HG03039 (cell line): Measurements from ENCODE around the gene KCNIP1.

ENCODE experiments used
- ATAC-seq: cut with Tn5 transposase; IDR thresholded peaks from one replicate; pipeline ENCODE4 v1.9.1; 2021; ENCODE audit warnings: mild to moderate bottlenecking, moderate library complexity; ENCODE audit not compliant: unreplicated experiment

The KCNIP1 gene

GRCh38 chr5:170590566-170590965 is 86.7 kb downstream of the KCNIP1 start:
- no peak for ATAC-seq

GRCh38 chr5:170591054-170591453 is 87.2 kb downstream of the KCNIP1 start:
- ATAC-seq = no peak

GRCh38 chr5:170596482-170597044 is 92.7 kb downstream of the KCNIP1 start:
- ATAC-seq = no peak

- no peak for ATAC-seq
These were observed 93.4 kb downstream of the KCNIP1 start for GRCh38 chr5:170597109-170597751.

GRCh38 chr5:170597872-170598271 is 94.1 kb downstream of the KCNIP1 start:
- no peak for ATAC-seq

GRCh38 chr5:170599756-170600155 is 95.9 kb downstream of the KCNIP1 start:
- ATAC-seq = no peak

GRCh38 chr5:170601619-170602018 is 97.8 kb downstream of the KCNIP1 start:
- no peak for ATAC-seq

- no peak for ATAC-seq
These were observed 99.3 kb downstream of the KCNIP1 start for GRCh38 chr5:170603109-170603508.

GRCh38 chr5:170603578-170604565 is 100.1 kb downstream of the KCNIP1 start:
- no peak for ATAC-seq

GRCh38 chr5:170606941-170607340 is 103.1 kb downstream of the KCNIP1 start:
- ATAC-seq = no peak

GRCh38 chr5:170611449-170612090 is 107.8 kb downstream of the KCNIP1 start:
- no peak for ATAC-seq

GRCh38 chr5:170612256-170612678 is 108.4 kb downstream of the KCNIP1 start:
- ATAC-seq = no peak

- ATAC-seq = no peak
These were observed 110.3 kb downstream of the KCNIP1 start for GRCh38 chr5:170614065-170614490.

- ATAC-seq = no peak
These were observed 110.9 kb downstream of the KCNIP1 start for GRCh38 chr5:170614720-170615119.

GRCh38 chr5:170617533-170618490 is 114.0 kb downstream of the KCNIP1 start:
- ATAC-seq = no peak

- no peak for ATAC-seq
These were observed 116.0 kb downstream of the KCNIP1 start for GRCh38 chr5:170619869-170620268.

GRCh38 chr5:170622933-170623332 is 119.1 kb downstream of the KCNIP1 start:
- no peak for ATAC-seq

GRCh38 chr5:170623576-170624181 is 119.9 kb downstream of the KCNIP1 start:
- ATAC-seq = no peak
